DND-41 (cell line): ENCODE data around the gene METTL26.
A peak's percentile ranks its signal among the peaks of the same experiment; 100 is the strongest.

ENCODE experiments used
- ATAC-seq: fragments of 200-7000 bp; cut with Tn5 transposase; 3 replicates; pipeline ENCODE4 v1.9.1; 2021; ENCODE audit warnings: low read depth; ENCODE audit not compliant: insufficient read depth
- DNase-seq: peaks from one replicate; pipeline ENCODE4 v3.0.0-alpha.2; 2020
- H2AFZ ChIP-seq: 2 replicates; pipeline ENCODE4 v1.6.0; 2012; ENCODE audit warnings: low read depth, low read length
- H3K27ac ChIP-seq: 2 replicates; pipeline ENCODE4 v1.5.1; 2012; ENCODE audit warnings: low read length, inconsistent platforms
- H3K27me3 ChIP-seq: fragments of 200-600 bp; sonication (generic); 2 replicates; pipeline ENCODE4 v1.6.0; 2012; ENCODE audit warnings: low read length, mild to moderate bottlenecking, inconsistent platforms; ENCODE audit not compliant: insufficient read depth, poor library complexity
- H3K36me3 ChIP-seq: 2 replicates; pipeline ENCODE4 v1.5.1; 2012; ENCODE audit warnings: low read length, inconsistent platforms; ENCODE audit not compliant: insufficient read depth
- H3K4me1 ChIP-seq: 2 replicates; pipeline ENCODE4 v1.5.1; 2012; ENCODE audit warnings: mild to moderate bottlenecking, low read length; ENCODE audit not compliant: insufficient read depth
- H3K4me2 ChIP-seq: 2 replicates; pipeline ENCODE4 v1.6.0; 2012; ENCODE audit warnings: mild to moderate bottlenecking, moderate library complexity, low read length, inconsistent platforms; ENCODE audit not compliant: insufficient read depth
- H3K4me3 ChIP-seq, 2 experiments: fragments of 200-600 bp in 1 of 2; shearing (Covaris generic) in 1 of 2; 2 replicates each; pipeline ENCODE4 v1.5.1; 2012 to 2016; ENCODE audit warnings: inconsistent platforms in 2 of 2, low read length in 2 of 2, mild to moderate bottlenecking in 2 of 2, low read depth in 1 of 2, moderate library complexity in 1 of 2
- H3K79me2 ChIP-seq: 2 replicates; pipeline ENCODE4 v1.6.0; 2012; ENCODE audit warnings: low read length, inconsistent platforms; ENCODE audit not compliant: insufficient read depth
- H3K9ac ChIP-seq: 2 replicates; pipeline ENCODE4 v1.6.0; 2012; ENCODE audit warnings: low read depth, mild to moderate bottlenecking, inconsistent platforms, low read length, moderate library complexity
- H3K9me3 ChIP-seq: 2 replicates; pipeline ENCODE4 v1.5.1; 2012; ENCODE audit warnings: low read length, moderate library complexity, mild to moderate bottlenecking, inconsistent platforms; ENCODE audit not compliant: insufficient read depth, severe bottlenecking
- H4K20me1 ChIP-seq: 2 replicates; pipeline ENCODE4 v1.6.0; 2012; ENCODE audit warnings: low read length; ENCODE audit not compliant: insufficient read depth
- EZH2 ChIP-seq: IDR thresholded peaks from 3 replicates; pipeline ENCODE4 v1.6.1; 2012; ENCODE audit warnings: borderline replicate concordance, low read depth, mild to moderate bottlenecking, moderate library complexity, low read length, inconsistent platforms; ENCODE audit not compliant: severe bottlenecking
- TF ChIP-seq, protein P1 (sequence below): IDR thresholded peaks from 2 replicates; pipeline ENCODE4 v1.5.1; 2012; ENCODE audit warnings: borderline replicate concordance, low read length, moderate library complexity, mild to moderate bottlenecking; ENCODE audit not compliant: poor library complexity, severe bottlenecking; ENCODE audit errors: extremely low read depth

Gene METTL26

DNA sequence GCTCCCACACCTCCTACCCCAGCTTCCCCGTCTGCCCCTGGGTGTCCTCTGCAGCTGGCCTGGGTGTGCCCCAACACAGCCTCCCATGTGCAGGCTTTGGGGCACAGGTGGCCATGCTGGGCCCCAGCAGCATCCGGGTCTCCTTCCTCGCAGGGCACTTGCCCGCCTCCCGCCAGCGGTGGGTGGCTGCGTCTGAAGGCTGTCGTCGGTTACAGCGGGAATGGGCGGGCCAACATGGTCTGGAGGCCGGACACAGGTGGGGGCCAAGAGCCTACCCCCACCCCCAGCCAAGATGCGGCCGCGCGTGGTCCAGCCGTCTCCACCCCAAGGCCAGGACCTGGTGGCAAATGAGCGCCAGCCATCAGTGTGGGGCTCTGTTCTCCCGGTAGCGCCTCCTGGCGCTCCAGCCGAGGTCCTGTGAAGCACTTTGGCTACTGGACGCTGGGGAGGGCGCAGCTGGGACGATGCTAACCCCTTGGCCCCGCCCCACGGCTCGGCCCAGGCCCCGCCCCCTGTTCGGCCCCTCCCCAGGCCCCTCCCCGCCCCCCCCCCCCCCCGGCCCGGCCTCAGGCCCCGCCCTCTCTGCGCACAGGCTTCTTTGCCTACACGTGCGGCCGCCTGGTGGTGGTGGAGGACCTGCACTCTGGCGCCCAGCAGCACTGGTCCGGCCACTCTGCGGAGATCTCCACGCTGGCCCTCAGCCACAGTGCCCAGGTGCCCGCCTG lies 24.5 kb upstream of the METTL26 start:
- H4K20me1 ChIP-seq = peaks cover 23% of the 10 kb centered on the region
- no peaks in the 10 kb centered on the region for H3K27me3 ChIP-seq
- H3K4me1 ChIP-seq = no peaks in the 10 kb centered on the region
- H3K36me3 ChIP-seq = peaks cover 70% of the 10 kb centered on the region
- no peak overlapping the region for H3K4me3 ChIP-seq
- no peak overlapping the region for H3K27ac ChIP-seq
- no peak overlapping the region for H3K4me2 ChIP-seq
- ATAC-seq = peak; percentile 18; the same call in 2 of the 3 replicates
- no peak overlapping the region for H3K9ac ChIP-seq
- no peak overlapping the region for H2AFZ ChIP-seq
- DNase-seq = no peak
- TF ChIP-seq, protein P1, sequence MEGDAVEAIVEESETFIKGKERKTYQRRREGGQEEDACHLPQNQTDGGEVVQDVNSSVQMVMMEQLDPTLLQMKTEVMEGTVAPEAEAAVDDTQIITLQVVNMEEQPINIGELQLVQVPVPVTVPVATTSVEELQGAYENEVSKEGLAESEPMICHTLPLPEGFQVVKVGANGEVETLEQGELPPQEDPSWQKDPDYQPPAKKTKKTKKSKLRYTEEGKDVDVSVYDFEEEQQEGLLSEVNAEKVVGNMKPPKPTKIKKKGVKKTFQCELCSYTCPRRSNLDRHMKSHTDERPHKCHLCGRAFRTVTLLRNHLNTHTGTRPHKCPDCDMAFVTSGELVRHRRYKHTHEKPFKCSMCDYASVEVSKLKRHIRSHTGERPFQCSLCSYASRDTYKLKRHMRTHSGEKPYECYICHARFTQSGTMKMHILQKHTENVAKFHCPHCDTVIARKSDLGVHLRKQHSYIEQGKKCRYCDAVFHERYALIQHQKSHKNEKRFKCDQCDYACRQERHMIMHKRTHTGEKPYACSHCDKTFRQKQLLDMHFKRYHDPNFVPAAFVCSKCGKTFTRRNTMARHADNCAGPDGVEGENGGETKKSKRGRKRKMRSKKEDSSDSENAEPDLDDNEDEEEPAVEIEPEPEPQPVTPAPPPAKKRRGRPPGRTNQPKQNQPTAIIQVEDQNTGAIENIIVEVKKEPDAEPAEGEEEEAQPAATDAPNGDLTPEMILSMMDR = no peak
- TF ChIP-seq EZH2 = no peak
- H3K9me3 ChIP-seq = no peaks in the 10 kb centered on the region
- H3K79me2 ChIP-seq = no peaks in the 10 kb centered on the region

- peaks cover 23% of the 10 kb centered on the region for H4K20me1 ChIP-seq
- H3K36me3 ChIP-seq = peaks cover 75% of the 10 kb centered on the region
- H3K4me3 ChIP-seq = no peak overlapping the region
- no peaks in the 10 kb centered on the region for H3K4me1 ChIP-seq
- H3K9ac ChIP-seq = no peak overlapping the region
- no peaks in the 10 kb centered on the region for H3K79me2 ChIP-seq
- no peak overlapping the region for H2AFZ ChIP-seq
- no peak for ATAC-seq
- H3K4me2 ChIP-seq = no peak overlapping the region
- no peak for DNase-seq
- H3K27me3 ChIP-seq = no peaks in the 10 kb centered on the region
- TF ChIP-seq EZH2 = no peak
- TF ChIP-seq, protein P1 = no peak
- H3K27ac ChIP-seq = no peak overlapping the region
- H3K9me3 ChIP-seq = no peaks in the 10 kb centered on the region
Measured at GRCh38 chr16:660132-660458, 24.0 kb upstream of the METTL26 start.

GRCh38 chr16:659618-660017 lies 23.5 kb upstream of the METTL26 start:
- H4K20me1 ChIP-seq = peaks cover 23% of the 10 kb centered on the region
- no peak overlapping the region for H3K4me2 ChIP-seq
- no peak overlapping the region for H3K27ac ChIP-seq
- ATAC-seq (no peak), DNase-seq (no peak)
- H3K9ac ChIP-seq = no peak overlapping the region
- H2AFZ ChIP-seq = no peak overlapping the region
- no peaks in the 10 kb centered on the region for H3K79me2 ChIP-seq
- no peaks in the 10 kb centered on the region for H3K27me3 ChIP-seq
- H3K36me3 ChIP-seq = peaks cover 79% of the 10 kb centered on the region
- TF ChIP-seq EZH2 = no peak
- H3K4me3 ChIP-seq = no peak overlapping the region
- H3K4me1 ChIP-seq = no peaks in the 10 kb centered on the region
- no peaks in the 10 kb centered on the region for H3K9me3 ChIP-seq

DNA sequence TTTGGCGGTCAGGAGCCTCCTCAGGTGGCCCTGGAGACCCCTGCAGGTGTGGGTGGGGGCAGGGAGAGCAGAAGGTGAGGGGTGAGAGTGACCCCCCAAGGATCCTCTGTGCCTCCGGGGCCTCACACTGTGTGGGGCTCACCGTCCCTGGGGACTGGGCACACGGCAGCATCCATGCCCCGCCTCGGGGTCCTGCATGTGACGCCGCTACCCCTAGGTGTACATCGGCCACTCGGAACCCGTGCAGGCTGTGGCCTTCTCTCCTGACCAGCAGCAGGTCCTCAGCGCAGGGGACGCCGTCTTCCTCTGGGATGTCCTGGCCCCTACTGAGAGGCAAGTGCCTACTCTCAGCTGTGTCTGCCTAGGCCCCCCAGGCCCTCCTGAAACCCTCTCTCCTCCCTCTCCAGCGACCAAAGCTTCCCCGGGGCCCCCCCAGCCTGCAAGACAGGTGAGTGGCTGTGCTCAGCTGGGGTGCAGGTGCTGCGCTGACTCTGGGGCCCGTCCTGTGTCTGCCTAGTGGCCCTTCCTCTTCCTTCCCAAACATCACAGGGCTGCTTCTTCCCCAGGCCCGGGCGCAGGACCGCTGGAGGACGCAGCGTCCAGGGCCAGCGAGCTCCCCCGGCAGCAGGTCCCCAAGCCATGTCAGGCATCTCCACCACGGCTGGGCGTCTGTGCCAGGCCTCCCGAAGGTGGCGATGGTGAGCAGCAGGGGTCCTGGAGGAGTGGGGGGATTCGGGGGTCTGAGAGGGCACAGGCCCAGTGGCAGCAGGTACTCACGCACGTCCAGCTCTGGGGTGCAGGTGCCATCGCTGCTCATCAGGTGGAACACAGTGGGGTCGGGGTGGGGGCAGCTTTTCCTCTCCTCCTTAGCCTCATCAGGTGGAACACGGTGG lies 22.8 kb upstream of the METTL26 start:
- H3K4me2 ChIP-seq = no peak overlapping the region
- no peak overlapping the region for H3K4me3 ChIP-seq
- H3K27ac ChIP-seq = no peak overlapping the region
- H3K27me3 ChIP-seq = no peaks in the 10 kb centered on the region
- DNase-seq (no peak), ATAC-seq (no peak)
- no peak overlapping the region for H3K9ac ChIP-seq
- H3K79me2 ChIP-seq = no peaks in the 10 kb centered on the region
- H3K36me3 ChIP-seq = peaks cover 78% of the 10 kb centered on the region
- no peaks in the 10 kb centered on the region for H3K9me3 ChIP-seq
- no peak for TF ChIP-seq EZH2
- TF ChIP-seq, protein P1 = peak; percentile 38
- peaks cover 23% of the 10 kb centered on the region for H4K20me1 ChIP-seq
- H2AFZ ChIP-seq = no peak overlapping the region
- H3K4me1 ChIP-seq = no peaks in the 10 kb centered on the region
